GM12892 (cell line): ENCODE data around the gene PEAK3.

Experiments
- POLR2A ChIP-seq: IDR thresholded peaks from 2 replicates; pipeline ENCODE4 v1.6.1; 2011; ENCODE audit warnings: low read depth, low read length, control low read depth
- POLR2AphosphoS5 ChIP-seq: IDR thresholded peaks from 2 replicates; pipeline ENCODE4 v1.6.1; 2011; ENCODE audit warnings: low read depth, low read length, control low read depth
- TAF1 ChIP-seq: IDR thresholded peaks from 2 replicates; pipeline ENCODE4 v1.6.1; 2011; ENCODE audit warnings: low read depth, mild to moderate bottlenecking, control low read depth, low read length, borderline replicate concordance

DNA sequence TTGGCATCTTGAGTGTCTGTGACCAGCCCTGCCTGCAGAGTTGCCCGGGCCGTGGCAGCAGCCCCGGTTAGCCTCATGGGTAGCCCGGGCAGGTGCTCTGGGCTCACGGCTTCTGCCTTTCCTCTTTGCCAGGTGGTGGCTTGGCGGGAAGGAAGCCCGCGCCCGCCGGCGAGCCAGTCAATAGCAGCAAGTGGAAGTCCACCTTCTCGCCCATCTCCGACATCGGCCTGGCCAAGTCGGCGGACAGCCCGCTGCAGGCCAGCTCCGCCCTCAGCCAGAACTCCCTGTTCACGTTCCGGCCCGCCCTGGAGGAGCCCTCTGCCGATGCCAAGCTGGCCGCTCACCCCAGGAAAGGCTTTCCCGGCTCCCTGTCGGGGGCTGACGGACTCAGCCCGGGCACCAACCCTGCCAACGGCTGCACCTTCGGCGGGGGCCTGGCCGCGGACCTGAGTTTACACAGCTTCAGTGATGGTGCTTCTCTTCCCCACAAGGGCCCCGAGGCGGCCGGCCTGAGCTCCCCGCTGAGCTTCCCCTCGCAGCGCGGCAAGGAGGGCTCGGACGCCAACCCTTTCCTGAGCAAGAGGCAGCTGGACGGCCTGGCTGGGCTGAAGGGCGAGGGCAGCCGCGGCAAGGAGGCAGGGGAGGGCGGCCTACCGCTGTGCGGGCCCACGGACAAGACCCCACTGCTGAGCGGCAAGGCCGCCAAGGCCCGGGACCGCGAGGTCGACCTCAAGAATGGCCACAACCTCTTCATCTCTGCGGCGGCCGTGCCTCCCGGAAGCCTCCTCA, 55.7 kb downstream of the PEAK3 start:
- no peak for TF ChIP-seq POLR2AphosphoS5
- TF ChIP-seq TAF1 = no peak
- TF ChIP-seq POLR2A = no peak
